K562 (cell line): ENCODE measurements around the gene CHKB. TPM values are rescaled to one million over a fixed set of nuclear protein-coding genes. Genes with fewer than 3 reads are reported as not detected.

Source experiments
- ATAC-seq: fragments of 200-7000 bp; cut with Tn5 transposase; 3 replicates; pipeline ENCODE4 v1.9.1; 2020; ENCODE audit warnings: moderate library complexity
- BruUV-seq: library from RNA; stranded (reverse); fragments of 400-500 nt; replicated peaks from 2 replicates; lab custom pipeline; 2021; lab: Mats Ljungman, UMichigan
- CTCF ChIA-PET: fragments of 300-600 bp; formaldehyde crosslinking; extraction: SDS; loops from one replicate; lab custom pipeline; 2021; ENCODE audit warnings: low intra/inter-chr PET ratio; lab: Yijun Ruan, JAX
- POLR2A ChIA-PET: fragments of 300-600, 350-650 bp; sonication (Branson Sonifier 250); formaldehyde crosslinking; extraction: SDS; loops from one replicate; lab custom pipeline; 2021; ENCODE audit warnings: antibody characterized with exemption, inconsistent platforms; lab: Yijun Ruan, JAX
- DNase-seq, 4 experiments: peaks; one replicate each; pipeline versions ENCODE4 v3.0.0 to v3.0.0-alpha.2; 2011 to 2018; ENCODE audit warnings: low spot score in 3 of 4, mixed read lengths in 3 of 4; ENCODE audit errors: extremely low read depth in 1 of 4
- FAIRE-seq: peaks from 2 replicates; lab custom pipeline; 2011; peaks lifted over from hg19 to GRCh38; lab: Jason Lieb, UNC
- H2AFZ ChIP-seq: 2 replicates; pipeline ENCODE4 v1.6.0; 2011; ENCODE audit warnings: low read depth, low read length, control low read depth, inconsistent platforms
- H3K27ac ChIP-seq: fragments of 200-600 bp; 3 replicates; pipeline ENCODE4 v1.8.0; 2011; ENCODE audit warnings: low read depth, mild to moderate bottlenecking, control low read depth, inconsistent platforms, low read length, moderate library complexity, mixed read lengths; ENCODE audit errors: extremely low read depth
- H3K27me3 ChIP-seq, 2 experiments: fragments of 300-600 bp in 1 of 2; 2 replicates in 1 of 2; 3 replicates in 1 of 2; pipeline versions ENCODE4 v1.6.0 to v1.8.0; 2011; ENCODE audit warnings: inconsistent platforms in 2 of 2, low read length in 2 of 2, mild to moderate bottlenecking in 1 of 2, mixed read lengths in 1 of 2, moderate library complexity in 1 of 2; ENCODE audit not compliant: control insufficient read depth in 2 of 2, insufficient read depth in 2 of 2
- H3K36me3 ChIP-seq: fragments of 300-600 bp; 3 replicates; pipeline ENCODE4 v1.8.0; 2011; ENCODE audit warnings: mild to moderate bottlenecking, low read length, inconsistent platforms; ENCODE audit not compliant: control insufficient read depth, insufficient read depth
- H3K4me1 ChIP-seq, 2 experiments: fragments of 200-600 bp in 1 of 2; replicated peaks in 1 of 2; 2 replicates in 1 of 2; 3 replicates in 1 of 2; pipeline versions ENCODE4 v1.5.1 to v1.8.0; 2011; ENCODE audit warnings: inconsistent platforms in 2 of 2, low read length in 2 of 2, mild to moderate bottlenecking in 1 of 2, mixed read lengths in 1 of 2, moderate library complexity in 1 of 2; ENCODE audit not compliant: control insufficient read depth in 2 of 2, insufficient read depth in 2 of 2
- H3K4me2 ChIP-seq: 2 replicates; pipeline ENCODE4 v1.6.1; 2011; ENCODE audit warnings: low read length, control low read depth, inconsistent platforms, mixed read lengths; ENCODE audit not compliant: insufficient read depth
- H3K4me3 ChIP-seq: fragments of 200-600 bp; sonication (generic), shearing (Covaris generic); 2 replicates; pipeline ENCODE4 v1.5.1; 2016; ENCODE audit warnings: control low read depth, inconsistent platforms
- H3K79me2 ChIP-seq: fragments of 200-600 bp; 3 replicates; pipeline ENCODE4 v1.8.0; 2011; ENCODE audit warnings: low read length, inconsistent platforms; ENCODE audit not compliant: control insufficient read depth, insufficient read depth
- H3K9ac ChIP-seq, 2 experiments: 2 replicates each; pipeline versions ENCODE4 v1.6.0 to v1.6.1; 2011; ENCODE audit warnings: low read depth in 2 of 2, low read length in 2 of 2, control low read depth in 1 of 2, inconsistent platforms in 1 of 2, mild to moderate bottlenecking in 1 of 2, mixed read lengths in 1 of 2; ENCODE audit not compliant: insufficient read depth in 1 of 2
- H3K9me1 ChIP-seq: one replicate; pipeline ENCODE4 v1.6.0; 2011; ENCODE audit warnings: inconsistent platforms, mild to moderate bottlenecking, low read length, moderate library complexity; ENCODE audit not compliant: control insufficient read depth, insufficient read depth
- H3K9me3 ChIP-seq: replicated peaks from 2 replicates; pipeline ENCODE4 v1.5.1; 2011; ENCODE audit warnings: low read depth, low read length, inconsistent platforms; ENCODE audit not compliant: control insufficient read depth, insufficient read depth
- H4K20me1 ChIP-seq: replicated peaks from 2 replicates; pipeline ENCODE4 v1.6.1; 2011; ENCODE audit warnings: low read length, inconsistent platforms, mixed read lengths; ENCODE audit not compliant: control insufficient read depth, insufficient read depth
- LEF1 ChIP-seq: fragments of 450-650 bp; IDR thresholded peaks from 2 replicates; pipeline ENCODE4 v1.6.1; 2016; ENCODE audit warnings: mild to moderate bottlenecking
- PCBP1 ChIP-seq: fragments of 200-400 bp; formaldehyde crosslinking; IDR thresholded peaks from 2 replicates; pipeline ENCODE4 v1.6.1; 2018; ENCODE audit warnings: mild to moderate bottlenecking, low read depth, low read length; ENCODE audit not compliant: poor library complexity, severe bottlenecking
- POLR2G ChIP-seq: fragments of 200-400 bp; formaldehyde crosslinking; IDR thresholded peaks from 2 replicates; pipeline ENCODE4 v1.6.1; 2017; ENCODE audit warnings: low read depth, mild to moderate bottlenecking, antibody characterized with exemption, low read length, moderate library complexity
- WGBS: fragments of 100-300 bp; shearing (Covaris generic); methylation state at CpG from one replicate; pipeline ENCODE4 v1.1.6; 2016; ENCODE audit warnings: low coverage, mixed read lengths; ENCODE audit not compliant: insufficient coverage; ENCODE audit errors: missing lambda C conversion rate; 5-methylcytosine and 5-hydroxymethylcytosine counted together
- in situ Hi-C: fragments of 300-500 bp; cut with MboI; formaldehyde crosslinking; loops from 4 replicates; pipeline ENCODE4 v1.15.0; 2018; ENCODE audit warnings: inconsistent platforms, mixed read lengths
- intact Hi-C: fragments of 100-400 bp; cut with micrococcal nuclease; formaldehyde crosslinking; loops from 2 replicates; pipeline ENCODE4 v1.14.2; 2022
- polyA plus RNA-seq, 8 experiments: library from polyadenylated mRNA; depleted of rRNA in 4 of 8; stranded (reverse) in 5 of 8; unstranded in 3 of 8; fragments of >200 nt; fragmentation: Nextera tagmentation in 2 of 8; fragmentation: Illumina TruSeq in 1 of 8; extraction: Ambion mirVana in 2 of 8; extraction: Trizol in 1 of 8; gene quantifications; 2 replicates each; pipeline versions ENCODE4 v1.2.1 to v1.2.3, GENCODE V29; 2011 to 2014; ENCODE audit warnings: inconsistent platforms in 1 of 8, missing spikeins in 1 of 8
- total RNA-seq, 7 experiments: library from RNA; depleted of rRNA in 6 of 7; stranded (reverse); fragments of >200 nt in 6 of 7; fragmentation: Illumina TruSeq in 2 of 7; extraction: Trizol in 2 of 7; gene quantifications; 2 replicates each; pipeline versions ENCODE4 v1.2.1 to v1.2.3, GENCODE V29; 2011 to 2021; ENCODE audit warnings: low replicate concordance in 1 of 7
- TF ChIP-seq, protein P1 (sequence below): sonication (generic); formaldehyde crosslinking; IDR thresholded peaks from 2 replicates; pipeline ENCODE4 v1.8.1; 2023; ENCODE audit warnings: mild to moderate bottlenecking, missing genetic modification reagents

Gene CHKB
- total and polyA plus RNA-seq, 9 of the 15 experiments (the other 6 are each of a cell fraction or from before 2014, with no cell fraction given) = 2.7 to 31.0 (median 11.0) TPM

DNA sequence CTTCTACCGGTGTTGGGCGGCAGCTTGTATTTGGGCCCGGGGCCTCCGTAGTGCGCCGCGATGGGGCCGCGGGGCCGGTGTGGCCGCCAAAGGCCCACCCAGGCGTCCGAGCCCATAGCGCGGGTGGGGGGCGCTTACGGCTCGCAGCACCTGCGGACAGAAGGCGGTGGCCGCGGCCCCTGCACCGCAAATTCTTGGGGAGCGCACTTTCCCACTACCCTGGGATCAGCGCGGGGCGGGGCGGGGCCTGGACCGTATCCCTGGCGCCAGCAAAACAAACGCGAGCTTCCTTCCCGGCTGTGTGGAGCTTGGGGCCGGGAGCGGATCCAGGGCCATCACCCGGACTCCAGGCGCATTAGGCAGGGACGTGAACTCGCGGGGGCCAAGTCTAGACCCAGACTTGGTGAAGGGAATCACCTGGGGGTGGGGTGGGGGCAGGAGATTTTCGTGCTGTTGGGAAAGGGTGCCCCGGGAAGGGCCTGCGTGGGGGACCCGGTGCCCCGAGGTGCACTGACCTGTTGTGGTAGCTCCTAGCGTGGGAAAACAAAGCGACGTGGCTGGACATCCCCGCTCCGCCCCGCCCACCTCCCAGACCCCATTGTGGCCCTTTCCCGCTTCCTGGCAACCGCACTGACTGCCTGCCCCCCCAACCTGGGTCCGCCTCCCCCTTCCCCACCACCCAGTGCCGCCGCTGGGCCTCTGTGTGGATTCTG lies 50.5 kb downstream of the CHKB start:
- ChIA-PET POLR2A (interaction anchor here (0.8 kb wide), 1 partner anchor 16 kb away, joined by 3 read pairs; no protein-coding TSS in a partner anchor), CTCF (no interaction called here)
- no peak overlapping the region for H3K9ac ChIP-seq
- no peaks in the 10 kb centered on the region for H4K20me1 ChIP-seq
- no peaks in the 10 kb centered on the region for H3K27me3 ChIP-seq
- 88% methylated on average over 3 of the region's 56 CpGs for WGBS
- no peak overlapping the region for H3K4me2 ChIP-seq
- DNase-seq = no peak
- intact Hi-C loops = no loop called here
- H3K27ac ChIP-seq = no peak overlapping the region
- BruUV-seq = no TSS peak
- in situ Hi-C loops = no loop called here
- H2AFZ ChIP-seq = no peak overlapping the region
- ATAC-seq = no peak
- 0 out of 2 replicates have a peak, but pooled peaks cover 2% of the 10 kb centered on the region for H3K9me3 ChIP-seq
- H3K9me1 ChIP-seq = no peaks in the 10 kb centered on the region
- H3K36me3 ChIP-seq = no peaks in the 10 kb centered on the region
- H3K4me1 ChIP-seq = peaks cover 12 to 40% of the 10 kb centered on the region in 2 experiments; a peak in 4 of 5 replicates
- peaks cover 2% of the 10 kb centered on the region; the same call in 1 of the 3 replicates for H3K79me2 ChIP-seq
- no peak overlapping the region for H3K4me3 ChIP-seq
- TF ChIP-seq, protein P1, sequence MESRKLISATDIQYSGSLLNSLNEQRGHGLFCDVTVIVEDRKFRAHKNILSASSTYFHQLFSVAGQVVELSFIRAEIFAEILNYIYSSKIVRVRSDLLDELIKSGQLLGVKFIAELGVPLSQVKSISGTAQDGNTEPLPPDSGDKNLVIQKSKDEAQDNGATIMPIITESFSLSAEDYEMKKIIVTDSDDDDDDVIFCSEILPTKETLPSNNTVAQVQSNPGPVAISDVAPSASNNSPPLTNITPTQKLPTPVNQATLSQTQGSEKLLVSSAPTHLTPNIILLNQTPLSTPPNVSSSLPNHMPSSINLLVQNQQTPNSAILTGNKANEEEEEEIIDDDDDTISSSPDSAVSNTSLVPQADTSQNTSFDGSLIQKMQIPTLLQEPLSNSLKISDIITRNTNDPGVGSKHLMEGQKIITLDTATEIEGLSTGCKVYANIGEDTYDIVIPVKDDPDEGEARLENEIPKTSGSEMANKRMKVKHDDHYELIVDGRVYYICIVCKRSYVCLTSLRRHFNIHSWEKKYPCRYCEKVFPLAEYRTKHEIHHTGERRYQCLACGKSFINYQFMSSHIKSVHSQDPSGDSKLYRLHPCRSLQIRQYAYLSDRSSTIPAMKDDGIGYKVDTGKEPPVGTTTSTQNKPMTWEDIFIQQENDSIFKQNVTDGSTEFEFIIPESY (CRISPR knock-in tag) = peak; percentile 64
- TF ChIP-seq LEF1 (no peak), POLR2G (0 out of 2 replicates have a peak, but pooled peaks have one; percentile 16), PCBP1 (peak; percentile 51)
- FAIRE-seq = no peak
